ENCODE results near the gene GAREM1. TPM values are rescaled to one million over a fixed set of nuclear protein-coding genes. Genes with fewer than 3 reads are reported as not detected.

Gene GAREM1
- total RNA-seq, 1 experiment from 2014 or later = 7.0 TPM

DNA sequence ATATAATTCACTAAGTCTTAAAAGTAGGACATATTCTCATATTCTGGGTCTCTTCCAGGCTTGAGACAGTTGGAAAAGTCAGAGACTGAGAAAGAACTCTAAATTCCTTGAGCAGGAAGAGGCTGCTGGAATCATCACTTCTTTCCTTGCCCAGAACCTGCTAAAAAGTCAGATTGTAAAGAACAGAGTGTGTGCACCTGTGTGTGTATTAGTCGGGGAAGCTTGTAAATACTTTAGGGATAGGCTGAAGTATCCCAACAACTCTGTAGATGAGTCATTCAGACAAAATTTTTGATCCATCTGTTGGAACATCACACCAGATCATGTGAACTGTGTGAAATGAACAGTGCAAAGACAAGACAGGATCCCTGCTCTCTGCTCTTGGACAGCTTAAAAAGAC lies 16.1 kb downstream of the GAREM1 start:
- Mint-ChIP-seq H3K27ac (no peak overlapping the region), H3K27me3 (ENCODE audit: low read depth) (no peaks in the 10 kb centered on the region), H3K36me3 (no peaks in the 10 kb centered on the region), H3K9me3 (no peaks in the 10 kb centered on the region), H3K4me3 (no peak overlapping the region), H3K4me1 (0 out of 2 replicates have a peak, but pooled peaks cover 3% of the 10 kb centered on the region)
- ChIA-PET CTCF (interaction anchor here (1.2 kb wide), 1 partner anchor 16 kb away, joined by 4 read pairs; the partner anchor contains the start of gene GAREM1), POLR2A (no interaction called here)
- no peak for DNase-seq (ENCODE audit: low spot score)
- TF ChIP-seq, protein P1, sequence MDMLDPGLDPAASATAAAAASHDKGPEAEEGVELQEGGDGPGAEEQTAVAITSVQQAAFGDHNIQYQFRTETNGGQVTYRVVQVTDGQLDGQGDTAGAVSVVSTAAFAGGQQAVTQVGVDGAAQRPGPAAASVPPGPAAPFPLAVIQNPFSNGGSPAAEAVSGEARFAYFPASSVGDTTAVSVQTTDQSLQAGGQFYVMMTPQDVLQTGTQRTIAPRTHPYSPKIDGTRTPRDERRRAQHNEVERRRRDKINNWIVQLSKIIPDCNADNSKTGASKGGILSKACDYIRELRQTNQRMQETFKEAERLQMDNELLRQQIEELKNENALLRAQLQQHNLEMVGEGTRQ (CRISPR knock-in tag; IDR thresholded peaks at IDR 0.05) = no peak
- no peak for TF ChIP-seq NR3C1 (CRISPR knock-in tag; conservative IDR thresholded peaks at IDR 0.05; ENCODE audit: low read depth)
- TF ChIP-seq, protein P2, sequence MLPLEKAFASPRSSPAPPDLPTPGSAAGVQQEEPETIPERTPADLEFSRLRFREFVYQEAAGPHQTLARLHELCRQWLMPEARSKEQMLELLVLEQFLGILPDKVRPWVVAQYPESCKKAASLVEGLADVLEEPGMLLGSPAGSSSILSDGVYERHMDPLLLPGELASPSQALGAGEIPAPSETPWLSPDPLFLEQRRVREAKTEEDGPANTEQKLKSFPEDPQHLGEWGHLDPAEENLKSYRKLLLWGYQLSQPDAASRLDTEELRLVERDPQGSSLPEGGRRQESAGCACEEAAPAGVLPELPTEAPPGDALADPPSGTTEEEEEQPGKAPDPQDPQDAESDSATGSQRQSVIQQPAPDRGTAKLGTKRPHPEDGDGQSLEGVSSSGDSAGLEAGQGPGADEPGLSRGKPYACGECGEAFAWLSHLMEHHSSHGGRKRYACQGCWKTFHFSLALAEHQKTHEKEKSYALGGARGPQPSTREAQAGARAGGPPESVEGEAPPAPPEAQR (CRISPR knock-in tag; IDR thresholded peaks at IDR 0.05) = no peak
- TF ChIP-seq NFATC4 (CRISPR knock-in tag; IDR thresholded peaks at IDR 0.05) = no peak
- no peak for TF ChIP-seq NR2C2 (CRISPR knock-in tag; IDR thresholded peaks at IDR 0.05)
- TF ChIP-seq ZNF121 (CRISPR knock-in tag; IDR thresholded peaks at IDR 0.05) = no peak
- no peak for TF ChIP-seq JAZF1 (CRISPR knock-in tag; IDR thresholded peaks at IDR 0.05)
- no peak for TF ChIP-seq IRF2 (CRISPR knock-in tag; IDR thresholded peaks at IDR 0.05; ENCODE audit: borderline replicate concordance, low read depth)
- TF ChIP-seq, protein P3, sequence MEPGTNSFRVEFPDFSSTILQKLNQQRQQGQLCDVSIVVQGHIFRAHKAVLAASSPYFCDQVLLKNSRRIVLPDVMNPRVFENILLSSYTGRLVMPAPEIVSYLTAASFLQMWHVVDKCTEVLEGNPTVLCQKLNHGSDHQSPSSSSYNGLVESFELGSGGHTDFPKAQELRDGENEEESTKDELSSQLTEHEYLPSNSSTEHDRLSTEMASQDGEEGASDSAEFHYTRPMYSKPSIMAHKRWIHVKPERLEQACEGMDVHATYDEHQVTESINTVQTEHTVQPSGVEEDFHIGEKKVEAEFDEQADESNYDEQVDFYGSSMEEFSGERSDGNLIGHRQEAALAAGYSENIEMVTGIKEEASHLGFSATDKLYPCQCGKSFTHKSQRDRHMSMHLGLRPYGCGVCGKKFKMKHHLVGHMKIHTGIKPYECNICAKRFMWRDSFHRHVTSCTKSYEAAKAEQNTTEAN (CRISPR knock-in tag; IDR thresholded peaks at IDR 0.05) = no peak
- TF ChIP-seq SMAD4 (CRISPR knock-in tag; IDR thresholded peaks at IDR 0.05) = no peak
- ATAC-seq = no peak

DNA sequence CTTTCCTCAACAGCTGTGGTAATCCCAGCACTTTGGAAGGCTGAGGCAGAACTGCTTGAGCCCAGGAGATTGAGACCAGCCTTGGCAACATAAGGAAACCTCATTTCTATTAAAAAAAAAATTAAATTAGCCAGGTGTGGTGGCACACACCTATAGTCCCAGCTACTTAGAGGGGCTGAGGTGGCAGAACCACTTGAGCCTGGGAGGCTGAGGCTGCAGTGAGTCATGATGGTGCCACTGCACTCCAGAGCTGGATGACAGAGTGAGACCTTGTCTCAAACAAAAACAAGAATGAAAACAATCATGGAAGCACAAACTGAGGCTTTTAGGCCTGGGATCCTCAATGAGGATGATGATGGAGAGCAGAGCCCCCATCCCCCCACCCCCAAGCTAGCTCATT lies 19.8 kb downstream of the GAREM1 start:
- POLR2A ChIA-PET = no interaction called here
- Mint-ChIP-seq H3K9me3 (no peaks in the 10 kb centered on the region), H3K36me3 (no peaks in the 10 kb centered on the region), H3K27me3 (ENCODE audit: low read depth) (no peaks in the 10 kb centered on the region), H3K4me1 (peaks cover 5% of the 10 kb centered on the region; the same call in 1 of the 2 replicates), H3K27ac (no peak overlapping the region), H3K4me3 (no peak overlapping the region)
- ATAC-seq (no peak), DNase-seq (ENCODE audit: low spot score) (no peak)
- TF ChIP-seq, protein P4, sequence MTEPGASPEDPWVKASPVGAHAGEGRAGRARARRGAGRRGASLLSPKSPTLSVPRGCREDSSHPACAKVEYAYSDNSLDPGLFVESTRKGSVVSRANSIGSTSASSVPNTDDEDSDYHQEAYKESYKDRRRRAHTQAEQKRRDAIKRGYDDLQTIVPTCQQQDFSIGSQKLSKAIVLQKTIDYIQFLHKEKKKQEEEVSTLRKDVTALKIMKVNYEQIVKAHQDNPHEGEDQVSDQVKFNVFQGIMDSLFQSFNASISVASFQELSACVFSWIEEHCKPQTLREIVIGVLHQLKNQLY (CRISPR knock-in tag; IDR thresholded peaks at IDR 0.05) = no peak
- TF ChIP-seq, protein P5, sequence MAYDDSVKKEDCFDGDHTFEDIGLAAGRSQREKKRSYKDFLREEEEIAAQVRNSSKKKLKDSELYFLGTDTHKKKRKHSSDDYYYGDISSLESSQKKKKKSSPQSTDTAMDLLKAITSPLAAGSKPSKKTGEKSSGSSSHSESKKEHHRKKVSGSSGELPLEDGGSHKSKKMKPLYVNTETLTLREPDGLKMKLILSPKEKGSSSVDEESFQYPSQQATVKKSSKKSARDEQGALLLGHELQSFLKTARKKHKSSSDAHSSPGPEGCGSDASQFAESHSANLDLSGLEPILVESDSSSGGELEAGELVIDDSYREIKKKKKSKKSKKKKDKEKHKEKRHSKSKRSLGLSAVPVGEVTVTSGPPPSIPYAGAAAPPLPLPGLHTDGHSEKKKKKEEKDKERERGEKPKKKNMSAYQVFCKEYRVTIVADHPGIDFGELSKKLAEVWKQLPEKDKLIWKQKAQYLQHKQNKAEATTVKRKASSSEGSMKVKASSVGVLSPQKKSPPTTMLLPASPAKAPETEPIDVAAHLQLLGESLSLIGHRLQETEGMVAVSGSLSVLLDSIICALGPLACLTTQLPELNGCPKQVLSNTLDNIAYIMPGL (CRISPR knock-in tag; IDR thresholded peaks at IDR 0.05) = no peak
- TF ChIP-seq, protein P6, sequence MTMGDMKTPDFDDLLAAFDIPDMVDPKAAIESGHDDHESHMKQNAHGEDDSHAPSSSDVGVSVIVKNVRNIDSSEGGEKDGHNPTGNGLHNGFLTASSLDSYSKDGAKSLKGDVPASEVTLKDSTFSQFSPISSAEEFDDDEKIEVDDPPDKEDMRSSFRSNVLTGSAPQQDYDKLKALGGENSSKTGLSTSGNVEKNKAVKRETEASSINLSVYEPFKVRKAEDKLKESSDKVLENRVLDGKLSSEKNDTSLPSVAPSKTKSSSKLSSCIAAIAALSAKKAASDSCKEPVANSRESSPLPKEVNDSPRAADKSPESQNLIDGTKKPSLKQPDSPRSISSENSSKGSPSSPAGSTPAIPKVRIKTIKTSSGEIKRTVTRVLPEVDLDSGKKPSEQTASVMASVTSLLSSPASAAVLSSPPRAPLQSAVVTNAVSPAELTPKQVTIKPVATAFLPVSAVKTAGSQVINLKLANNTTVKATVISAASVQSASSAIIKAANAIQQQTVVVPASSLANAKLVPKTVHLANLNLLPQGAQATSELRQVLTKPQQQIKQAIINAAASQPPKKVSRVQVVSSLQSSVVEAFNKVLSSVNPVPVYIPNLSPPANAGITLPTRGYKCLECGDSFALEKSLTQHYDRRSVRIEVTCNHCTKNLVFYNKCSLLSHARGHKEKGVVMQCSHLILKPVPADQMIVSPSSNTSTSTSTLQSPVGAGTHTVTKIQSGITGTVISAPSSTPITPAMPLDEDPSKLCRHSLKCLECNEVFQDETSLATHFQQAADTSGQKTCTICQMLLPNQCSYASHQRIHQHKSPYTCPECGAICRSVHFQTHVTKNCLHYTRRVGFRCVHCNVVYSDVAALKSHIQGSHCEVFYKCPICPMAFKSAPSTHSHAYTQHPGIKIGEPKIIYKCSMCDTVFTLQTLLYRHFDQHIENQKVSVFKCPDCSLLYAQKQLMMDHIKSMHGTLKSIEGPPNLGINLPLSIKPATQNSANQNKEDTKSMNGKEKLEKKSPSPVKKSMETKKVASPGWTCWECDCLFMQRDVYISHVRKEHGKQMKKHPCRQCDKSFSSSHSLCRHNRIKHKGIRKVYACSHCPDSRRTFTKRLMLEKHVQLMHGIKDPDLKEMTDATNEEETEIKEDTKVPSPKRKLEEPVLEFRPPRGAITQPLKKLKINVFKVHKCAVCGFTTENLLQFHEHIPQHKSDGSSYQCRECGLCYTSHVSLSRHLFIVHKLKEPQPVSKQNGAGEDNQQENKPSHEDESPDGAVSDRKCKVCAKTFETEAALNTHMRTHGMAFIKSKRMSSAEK (CRISPR knock-in tag; IDR thresholded peaks at IDR 0.05; ENCODE audit: borderline replicate concordance) = no peak
- TF ChIP-seq JAZF1 (CRISPR knock-in tag; IDR thresholded peaks at IDR 0.05) (no peak), ELF4 (CRISPR knock-in tag; IDR thresholded peaks at IDR 0.05; ENCODE audit: low read depth) (no peak), JUN (CRISPR knock-in tag; IDR thresholded peaks at IDR 0.05) (no peak), CREM (CRISPR knock-in tag; IDR thresholded peaks at IDR 0.05) (no peak), ZNF232 (CRISPR knock-in tag; IDR thresholded peaks at IDR 0.05) (no peak)
- CTCF ChIA-PET = no interaction called here
